ENCODE measurements around the gene NEMP1. TPM values are rescaled to one million over a fixed set of nuclear protein-coding genes. Genes with fewer than 3 reads are reported as not detected.

The NEMP1 gene
- total and polyA plus RNA-seq, 10 of the 15 experiments (the other 5 are each of a cell fraction or from before 2014, with no cell fraction given): 4.0 to 45.9 (median 19.8) TPM

DNA sequence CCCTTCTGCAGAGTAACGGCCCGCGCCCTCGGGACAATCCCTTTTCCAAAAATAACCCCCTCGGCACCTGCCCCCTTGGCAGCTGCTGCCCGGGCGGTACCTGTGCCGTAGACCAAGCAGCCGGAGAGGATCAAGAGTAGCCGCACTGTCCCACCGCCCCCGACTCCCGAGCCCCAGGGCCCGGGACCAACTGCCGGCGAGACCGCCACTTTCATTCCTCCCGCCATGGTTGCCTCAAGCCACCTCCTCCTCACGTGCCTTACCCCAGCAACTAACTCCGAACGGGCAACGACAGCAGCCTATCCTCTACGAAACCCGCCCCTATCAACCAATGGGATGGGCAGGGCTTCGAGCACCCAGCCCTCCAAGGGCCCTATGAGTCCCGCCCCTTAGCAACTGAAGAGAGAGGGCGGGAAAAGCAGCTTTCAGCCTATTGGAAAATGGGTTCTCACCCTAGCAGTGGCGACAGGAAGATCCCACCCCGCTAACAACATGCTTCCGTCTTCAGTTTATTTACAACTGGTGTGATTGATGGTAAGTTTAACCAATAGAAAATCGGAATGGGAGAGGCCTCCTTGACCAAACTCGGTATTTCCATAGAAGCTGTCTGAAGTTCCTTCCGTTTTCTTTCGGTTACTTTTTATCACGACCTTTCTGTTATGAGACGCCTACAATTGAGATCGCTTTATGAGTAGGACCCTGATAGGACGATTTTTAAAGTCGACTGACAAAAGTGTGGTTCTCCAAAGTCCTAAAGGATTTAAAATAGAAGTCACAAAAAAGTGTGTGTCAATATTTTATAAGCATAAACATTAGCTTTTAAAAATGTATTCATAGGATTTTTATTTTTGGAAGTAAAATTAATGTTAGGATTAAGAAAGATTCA is at the start of gene NEMP1 (continued):
- 0 out of 2 replicates have a peak, but pooled peaks have one; percentile 14 for TF ChIP-seq TCF3 (IDR thresholded peaks at IDR 0.05; ENCODE audit: borderline replicate concordance, insufficient read depth, low read depth, low read length)
- TF ChIP-seq SMAD1 (IDR thresholded peaks at IDR 0.05; ENCODE audit: low read depth, partially characterized antibody): peak; percentile 47
- TF ChIP-seq BCLAF1 (IDR thresholded peaks at IDR 0.05): no peak
- no peak for TF ChIP-seq TCF12 (IDR thresholded peaks at IDR 0.05; ENCODE audit: low read depth, low read length)
- TF ChIP-seq HDAC2 (IDR thresholded peaks at IDR 0.05): 0 out of 2 replicates have a peak, but pooled peaks have one; percentile 67
- TF ChIP-seq, protein P1, sequence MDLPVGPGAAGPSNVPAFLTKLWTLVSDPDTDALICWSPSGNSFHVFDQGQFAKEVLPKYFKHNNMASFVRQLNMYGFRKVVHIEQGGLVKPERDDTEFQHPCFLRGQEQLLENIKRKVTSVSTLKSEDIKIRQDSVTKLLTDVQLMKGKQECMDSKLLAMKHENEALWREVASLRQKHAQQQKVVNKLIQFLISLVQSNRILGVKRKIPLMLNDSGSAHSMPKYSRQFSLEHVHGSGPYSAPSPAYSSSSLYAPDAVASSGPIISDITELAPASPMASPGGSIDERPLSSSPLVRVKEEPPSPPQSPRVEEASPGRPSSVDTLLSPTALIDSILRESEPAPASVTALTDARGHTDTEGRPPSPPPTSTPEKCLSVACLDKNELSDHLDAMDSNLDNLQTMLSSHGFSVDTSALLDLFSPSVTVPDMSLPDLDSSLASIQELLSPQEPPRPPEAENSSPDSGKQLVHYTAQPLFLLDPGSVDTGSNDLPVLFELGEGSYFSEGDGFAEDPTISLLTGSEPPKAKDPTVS (IDR thresholded peaks at IDR 0.05; ENCODE audit: low read depth, low read length): 0 out of 2 replicates have a peak, but pooled peaks have one; percentile 50
- peak; percentile 72; the same call in 1 of the 2 replicates for TF ChIP-seq FOXM1 (IDR thresholded peaks at IDR 0.05; ENCODE audit: low read depth, low read length)
- TF ChIP-seq, protein P2, sequence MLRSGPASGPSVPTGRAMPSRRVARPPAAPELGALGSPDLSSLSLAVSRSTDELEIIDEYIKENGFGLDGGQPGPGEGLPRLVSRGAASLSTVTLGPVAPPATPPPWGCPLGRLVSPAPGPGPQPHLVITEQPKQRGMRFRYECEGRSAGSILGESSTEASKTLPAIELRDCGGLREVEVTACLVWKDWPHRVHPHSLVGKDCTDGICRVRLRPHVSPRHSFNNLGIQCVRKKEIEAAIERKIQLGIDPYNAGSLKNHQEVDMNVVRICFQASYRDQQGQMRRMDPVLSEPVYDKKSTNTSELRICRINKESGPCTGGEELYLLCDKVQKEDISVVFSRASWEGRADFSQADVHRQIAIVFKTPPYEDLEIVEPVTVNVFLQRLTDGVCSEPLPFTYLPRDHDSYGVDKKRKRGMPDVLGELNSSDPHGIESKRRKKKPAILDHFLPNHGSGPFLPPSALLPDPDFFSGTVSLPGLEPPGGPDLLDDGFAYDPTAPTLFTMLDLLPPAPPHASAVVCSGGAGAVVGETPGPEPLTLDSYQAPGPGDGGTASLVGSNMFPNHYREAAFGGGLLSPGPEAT (IDR thresholded peaks at IDR 0.05; ENCODE audit: low read depth): peak; percentile 63; the same call in 1 of the 2 replicates
- 0 out of 2 replicates have a peak, but pooled peaks have one; percentile 39 for TF ChIP-seq IKZF1 (conservative IDR thresholded peaks at IDR 0.05)
- TF ChIP-seq E4F1 (IDR thresholded peaks at IDR 0.05; ENCODE audit: borderline replicate concordance, partially characterized antibody): peak; percentile 69
- no peak for TF ChIP-seq ETV6 (conservative IDR thresholded peaks at IDR 0.05 in 1 of 2, IDR thresholded peaks at IDR 0.05 in 1 of 2; ENCODE audit: borderline replicate concordance in 1 of 2, low read depth in 1 of 2)
- TF ChIP-seq POU2F2 (IDR thresholded peaks at IDR 0.05; ENCODE audit: borderline replicate concordance, low read depth, low read length): peak; percentile 35; the same call in 1 of the 3 replicates
- TF ChIP-seq PML (IDR thresholded peaks at IDR 0.05; ENCODE audit: low read length): no peak
- TF ChIP-seq, protein P3, sequence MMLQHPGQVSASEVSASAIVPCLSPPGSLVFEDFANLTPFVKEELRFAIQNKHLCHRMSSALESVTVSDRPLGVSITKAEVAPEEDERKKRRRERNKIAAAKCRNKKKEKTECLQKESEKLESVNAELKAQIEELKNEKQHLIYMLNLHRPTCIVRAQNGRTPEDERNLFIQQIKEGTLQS (IDR thresholded peaks at IDR 0.05; ENCODE audit: borderline replicate concordance, extremely low read depth, low read depth, low read length): peak; percentile 64; the same call in 1 of the 2 replicates
- 0 out of 2 replicates have a peak, but pooled peaks have one; percentile 33 for TF ChIP-seq MEF2A (IDR thresholded peaks at IDR 0.05; ENCODE audit: insufficient read depth, low read depth, low read length)
- no peak for TF ChIP-seq SPI1 (IDR thresholded peaks at IDR 0.05; ENCODE audit: borderline replicate concordance, insufficient read depth, low read depth, low read length)
- peak; percentile 58; the same call in 1 of the 2 replicates for TF ChIP-seq TAF1 (IDR thresholded peaks at IDR 0.05; ENCODE audit: borderline replicate concordance, low read depth, low read length)
- TF ChIP-seq TBL1XR1 (IDR thresholded peaks at IDR 0.05; ENCODE audit: low read depth, low read length): peak; percentile 45; the same call in 1 of the 2 replicates
